ENCODE measurements around the gene LENG9.

Gene LENG9

GRCh38 chr19:54422136-54422535 lies 41.4 kb downstream of the LENG9 start:
- DNase-seq (ENCODE audit: low read depth), result no peak

GRCh38 chr19:54421521-54421920 lies 42.1 kb downstream of the LENG9 start:
- no peak for DNase-seq (ENCODE audit: low read depth)

- DNase-seq (ENCODE audit: low read depth), result no peak
Observed at GRCh38 chr19:54421169-54421516, 42.4 kb downstream of the LENG9 start.

GRCh38 chr19:54420383-54421168 lies 43.0 kb downstream of the LENG9 start:
- DNase-seq (ENCODE audit: low read depth), result no peak

- DNase-seq (ENCODE audit: low read depth), result no peak
Observed at GRCh38 chr19:54420068-54420382, 43.6 kb downstream of the LENG9 start.

GRCh38 chr19:54418930-54419800 lies 44.4 kb downstream of the LENG9 start:
- no peak for DNase-seq (ENCODE audit: low read depth)

- no peak for DNase-seq (ENCODE audit: low read depth)
Observed at GRCh38 chr19:54418030-54418929, 45.3 kb downstream of the LENG9 start.

- DNase-seq (ENCODE audit: low read depth), result no peak
Observed at GRCh38 chr19:54416695-54417491, 46.7 kb downstream of the LENG9 start.

GRCh38 chr19:54415901-54416673 lies 47.5 kb downstream of the LENG9 start:
- no peak for DNase-seq (ENCODE audit: low read depth)

GRCh38 chr19:54415208-54415900 lies 48.2 kb downstream of the LENG9 start, which contains the start of gene TTYH1:
Gene TTYH1 (plus strand): TSS chr19:54415464. CDS start chr19:54415553, 89 bp downstream.
- peak; percentile 14 for DNase-seq (ENCODE audit: low read depth)

- no peak for DNase-seq (ENCODE audit: low read depth)
Observed at GRCh38 chr19:54414156-54414555, 49.4 kb downstream of the LENG9 start.

- no peak for DNase-seq (ENCODE audit: low read depth)
Observed at GRCh38 chr19:54412877-54413276, 50.7 kb downstream of the LENG9 start.

Measured in T follicular helper cell (primary cell).